ENCODE results near the gene SAMD14.

Gene SAMD14

GRCh38 chr17:50094243-50094752 is 35.7 kb downstream of the SAMD14 start:
- FAIRE-seq, result peak; percentile 81
- TF ChIP-seq SPI1 (IDR thresholded peaks at IDR 0.05; ENCODE audit: low read depth, low read length), result no peak
- TF ChIP-seq TAF1 (IDR thresholded peaks at IDR 0.05; ENCODE audit: low read depth, low read length), result no peak
- no peak for TF ChIP-seq POLR2A (IDR thresholded peaks at IDR 0.05; ENCODE audit: low read depth, low read length)
- no peak for TF ChIP-seq PAX5 (IDR thresholded peaks at IDR 0.05; ENCODE audit: insufficient read depth, low read length, severe bottlenecking)
- no peak for TF ChIP-seq POLR2AphosphoS5 (IDR thresholded peaks at IDR 0.05; ENCODE audit: low read depth, low read length)
- no peak; the same call in 1 of the 2 replicates for TF ChIP-seq POU2F2 (IDR thresholded peaks at IDR 0.05; ENCODE audit: low read depth, low read length)
- DNase-seq (ENCODE audit: insufficient read length, low spot score), result peak; percentile 70

- no peak for DNase-seq (ENCODE audit: insufficient read length, low spot score)
- no peak for FAIRE-seq
Observed at GRCh38 chr17:50093807-50094206, 36.2 kb downstream of the SAMD14 start.

GRCh38 chr17:50093246-50093645 is 36.7 kb downstream of the SAMD14 start:
- DNase-seq (ENCODE audit: insufficient read length, low spot score), result no peak
- TF ChIP-seq SPI1 (IDR thresholded peaks at IDR 0.05; ENCODE audit: low read depth, low read length) (no peak), PAX5 (IDR thresholded peaks at IDR 0.05; ENCODE audit: insufficient read depth, low read length, severe bottlenecking) (no peak), POU2F2 (IDR thresholded peaks at IDR 0.05; ENCODE audit: low read depth, low read length) (no peak), TAF1 (IDR thresholded peaks at IDR 0.05; ENCODE audit: low read depth, low read length) (no peak), POLR2AphosphoS5 (IDR thresholded peaks at IDR 0.05; ENCODE audit: low read depth, low read length) (no peak), POLR2A (IDR thresholded peaks at IDR 0.05; ENCODE audit: low read depth, low read length) (no peak)
- FAIRE-seq, result no peak

More at GRCh38 chr17:50093807-50094206, 36.2 kb downstream of the SAMD14 start:
- no peak for TF ChIP-seq PAX5 (IDR thresholded peaks at IDR 0.05; ENCODE audit: insufficient read depth, low read length, severe bottlenecking)

GRCh38 chr17:50091918-50092285 is 38.1 kb downstream of the SAMD14 start:
- FAIRE-seq (no peak), DNase-seq (ENCODE audit: insufficient read length, low spot score) (no peak)
- TF ChIP-seq POLR2A (IDR thresholded peaks at IDR 0.05; ENCODE audit: low read depth, low read length), result no peak
- TF ChIP-seq SPI1 (IDR thresholded peaks at IDR 0.05; ENCODE audit: low read depth, low read length), result no peak
- TF ChIP-seq PAX5 (IDR thresholded peaks at IDR 0.05; ENCODE audit: insufficient read depth, low read length, severe bottlenecking), result no peak
- TF ChIP-seq POU2F2 (IDR thresholded peaks at IDR 0.05; ENCODE audit: low read depth, low read length), result no peak
- no peak for TF ChIP-seq TAF1 (IDR thresholded peaks at IDR 0.05; ENCODE audit: low read depth, low read length)
- TF ChIP-seq POLR2AphosphoS5 (IDR thresholded peaks at IDR 0.05; ENCODE audit: low read depth, low read length), result no peak

- DNase-seq (ENCODE audit: insufficient read length, low spot score), result no peak
- no peak for FAIRE-seq
- TF ChIP-seq SPI1 (IDR thresholded peaks at IDR 0.05; ENCODE audit: low read depth, low read length), result no peak
- TF ChIP-seq POLR2A (IDR thresholded peaks at IDR 0.05; ENCODE audit: low read depth, low read length), result no peak
- TF ChIP-seq PAX5 (IDR thresholded peaks at IDR 0.05; ENCODE audit: insufficient read depth, low read length, severe bottlenecking), result no peak
- TF ChIP-seq POU2F2 (IDR thresholded peaks at IDR 0.05; ENCODE audit: low read depth, low read length), result no peak
- TF ChIP-seq TAF1 (IDR thresholded peaks at IDR 0.05; ENCODE audit: low read depth, low read length), result no peak
Observed at GRCh38 chr17:50090971-50091917, 38.7 kb downstream of the SAMD14 start.

- DNase-seq (ENCODE audit: insufficient read length, low spot score) (no peak), FAIRE-seq (no peak)
- TF ChIP-seq SPI1 (IDR thresholded peaks at IDR 0.05; ENCODE audit: low read depth, low read length) (no peak), POLR2A (IDR thresholded peaks at IDR 0.05; ENCODE audit: low read depth, low read length) (no peak), PAX5 (IDR thresholded peaks at IDR 0.05; ENCODE audit: insufficient read depth, low read length, severe bottlenecking) (no peak), TAF1 (IDR thresholded peaks at IDR 0.05; ENCODE audit: low read depth, low read length) (no peak), POLR2AphosphoS5 (IDR thresholded peaks at IDR 0.05; ENCODE audit: low read depth, low read length) (no peak)
Observed at GRCh38 chr17:50090071-50090470, 39.9 kb downstream of the SAMD14 start.

GRCh38 chr17:50088952-50089825 is 40.8 kb downstream of the SAMD14 start:
- DNase-seq (ENCODE audit: insufficient read length, low spot score), result no peak
- no peak for FAIRE-seq
- TF ChIP-seq POLR2AphosphoS5 (IDR thresholded peaks at IDR 0.05; ENCODE audit: low read depth, low read length), result no peak
- TF ChIP-seq POU2F2 (IDR thresholded peaks at IDR 0.05; ENCODE audit: low read depth, low read length), result no peak
- TF ChIP-seq POLR2A (IDR thresholded peaks at IDR 0.05; ENCODE audit: low read depth, low read length), result no peak
- TF ChIP-seq PAX5 (IDR thresholded peaks at IDR 0.05; ENCODE audit: insufficient read depth, low read length, severe bottlenecking), result no peak
- no peak for TF ChIP-seq TAF1 (IDR thresholded peaks at IDR 0.05; ENCODE audit: low read depth, low read length)
- TF ChIP-seq SPI1 (IDR thresholded peaks at IDR 0.05; ENCODE audit: low read depth, low read length), result no peak

- no peak for DNase-seq (ENCODE audit: insufficient read length, low spot score)
- no peak for TF ChIP-seq SPI1 (IDR thresholded peaks at IDR 0.05; ENCODE audit: low read depth, low read length)
- no peak for TF ChIP-seq PAX5 (IDR thresholded peaks at IDR 0.05; ENCODE audit: insufficient read depth, low read length, severe bottlenecking)
- no peak for TF ChIP-seq POU2F2 (IDR thresholded peaks at IDR 0.05; ENCODE audit: low read depth, low read length)
- TF ChIP-seq POLR2A (IDR thresholded peaks at IDR 0.05; ENCODE audit: low read depth, low read length), result no peak
- no peak for FAIRE-seq
Observed at GRCh38 chr17:50087912-50088405, 42.0 kb downstream of the SAMD14 start.

Data from GM12891 (cell line).